GM23248 (cell line): ENCODE data around the gene PLEKHG5.
"Not testable (repeated sequence)": the region's sequence is repeated elsewhere in the genome, so short reads cannot be mapped to it uniquely, and the experiment has no call there.

ENCODE experiments used
- EZH2 ChIP-seq: fragments of 200-600 bp; sonication (generic); IDR thresholded peaks from 2 replicates; pipeline ENCODE4 v1.6.1; 2018; ENCODE audit warnings: antibody characterized with exemption, mild to moderate bottlenecking; ENCODE audit not compliant: insufficient read depth, poor library complexity, severe bottlenecking
- EZH2phosphoT487 ChIP-seq: fragments of 200-600 bp; sonication (generic); IDR thresholded peaks from 2 replicates; pipeline ENCODE4 v1.6.1; 2018; ENCODE audit warnings: antibody characterized with exemption, moderate library complexity, mild to moderate bottlenecking, low read depth; ENCODE audit not compliant: insufficient read depth

DNA sequence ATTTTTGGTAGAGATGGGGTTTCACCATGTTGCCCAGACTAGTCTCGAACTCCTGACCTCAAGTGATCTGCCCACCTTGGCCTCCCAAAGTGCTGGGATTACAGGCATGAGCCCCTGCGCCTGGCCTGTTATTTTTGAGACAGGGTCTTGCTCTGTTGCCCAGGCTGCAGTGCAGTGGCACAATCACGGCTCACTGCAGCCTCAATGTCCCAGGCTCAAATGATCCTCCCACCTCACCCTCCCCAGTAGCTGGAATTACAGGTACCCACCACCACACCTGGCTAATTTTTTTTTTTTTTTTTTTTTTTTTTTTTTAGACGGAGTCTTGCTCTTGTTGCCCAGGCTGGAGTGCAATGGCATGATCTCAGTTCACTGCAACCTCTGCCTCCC, 2.4 kb upstream of the PLEKHG5 start:
- not testable (repeated sequence) for TF ChIP-seq EZH2, EZH2phosphoT487
